ENCODE measurements around the gene FHIT. TPM values are rescaled to one million over a fixed set of nuclear protein-coding genes. Genes with fewer than 3 reads are reported as not detected.
A peak's percentile ranks its signal among the peaks of the same experiment; 100 is the strongest.

Gene FHIT
- total RNA-seq, 1 experiment from 2014 or later: 3.6 TPM

DNA sequence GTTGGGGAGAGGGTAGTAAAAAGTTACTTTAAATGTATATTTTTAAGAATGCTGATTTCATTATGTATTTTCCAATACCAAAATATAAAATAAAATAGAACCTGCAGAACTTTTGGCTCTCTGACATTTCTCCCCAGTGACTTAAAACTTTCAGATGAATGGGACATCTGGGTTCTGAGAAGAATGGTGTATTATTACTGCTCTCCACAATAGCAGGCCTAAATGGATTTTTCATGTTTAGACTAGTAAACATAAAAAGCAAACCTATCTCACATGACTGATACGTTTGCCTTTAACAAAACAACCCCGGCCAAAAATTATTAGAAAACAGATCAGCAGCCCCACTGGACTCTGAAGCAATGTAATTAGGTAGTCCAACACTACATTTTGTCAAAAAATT, 73.8 kb downstream of the FHIT start:
- H3K36me3 ChIP-seq (ENCODE audit: low read depth, low read length): no peaks in the 10 kb centered on the region
- no peak for DNase-seq
- no peak overlapping the region for H3K4me2 ChIP-seq (ENCODE audit: low read length)
- CTCF ChIA-PET: no interaction called here
- intact Hi-C loops (cut with micrococcal nuclease): no loop called here
- no peak for ATAC-seq
- H3K9me2 ChIP-seq (replicated peaks; ENCODE audit: low read length): no peaks in the 10 kb centered on the region
- H3K9ac ChIP-seq (ENCODE audit: low read length): no peak overlapping the region
- H3K27me3 ChIP-seq (ENCODE audit: low read length): no peaks in the 10 kb centered on the region
- H3F3A ChIP-seq (ENCODE audit: low read length, unreplicated experiment): no peaks in the 10 kb centered on the region
- H3K79me2 ChIP-seq (ENCODE audit: low read length): no peaks in the 10 kb centered on the region
- H3K4me3 ChIP-seq (ENCODE audit: low read length): no peak overlapping the region
- H3K4me1 ChIP-seq (ENCODE audit: insufficient read depth, low read length): peaks cover 14% of the 10 kb centered on the region
- BruUV-seq (replicated peaks): no TSS peak
- POLR2A ChIA-PET (ENCODE audit: unreplicated experiment): no interaction called here
- no peak overlapping the region for H3K27ac ChIP-seq (ENCODE audit: low read length)
- H2AFZ ChIP-seq (ENCODE audit: low read length): no peak overlapping the region
- H4K20me1 ChIP-seq (ENCODE audit: low read length): no peaks in the 10 kb centered on the region
- TF ChIP-seq EZH2phosphoT487 (IDR thresholded peaks at IDR 0.05; ENCODE audit: borderline replicate concordance, low read length) (no peak), CTCF (conservative IDR thresholded peaks at IDR 0.05; ENCODE audit: low read depth, low read length) (no peak), EZH2 (IDR thresholded peaks at IDR 0.05; ENCODE audit: low read length, unreplicated experiment) (no peak)
- no peaks in the 10 kb centered on the region for H3K9me3 ChIP-seq (ENCODE audit: low read length)

GRCh38 chr3:61173676-61174075, 77.6 kb downstream of the FHIT start:
- Histone ChIP-seq H2AFZ (ENCODE audit: low read length) (no peak overlapping the region), H3K36me3 (ENCODE audit: low read depth, low read length) (no peaks in the 10 kb centered on the region), H3K9me3 (ENCODE audit: low read length) (no peaks in the 10 kb centered on the region), H3K4me2 (ENCODE audit: low read length) (no peak overlapping the region), H3K79me2 (ENCODE audit: low read length) (no peaks in the 10 kb centered on the region), H3F3A (ENCODE audit: low read length, unreplicated experiment) (no peaks in the 10 kb centered on the region), H3K27ac (ENCODE audit: low read length) (no peak overlapping the region), H3K4me3 (ENCODE audit: low read length) (no peak overlapping the region), H3K9ac (ENCODE audit: low read length) (no peak overlapping the region), H3K9me2 (replicated peaks; ENCODE audit: low read length) (no peaks in the 10 kb centered on the region), H3K4me1 (ENCODE audit: insufficient read depth, low read length) (no peaks in the 10 kb centered on the region), H3K27me3 (ENCODE audit: low read length) (no peaks in the 10 kb centered on the region), H4K20me1 (ENCODE audit: low read length) (no peaks in the 10 kb centered on the region)
- DNase-seq (peak; percentile 22), ATAC-seq (peak; percentile 81)
- ChIA-PET CTCF (no interaction called here), POLR2A (ENCODE audit: unreplicated experiment) (no interaction called here)
- no peak for TF ChIP-seq EZH2 (IDR thresholded peaks at IDR 0.05; ENCODE audit: low read length, unreplicated experiment)
- no peak for TF ChIP-seq CTCF (conservative IDR thresholded peaks at IDR 0.05; ENCODE audit: low read depth, low read length)
- no TSS peak for BruUV-seq (replicated peaks)
- intact Hi-C loops (cut with micrococcal nuclease): no loop called here

GRCh38 chr3:61172684-61173083, 78.6 kb downstream of the FHIT start:
- peak; percentile 59 for ATAC-seq
- intact Hi-C loops (cut with micrococcal nuclease): no loop called here
- no peaks in the 10 kb centered on the region for H3K79me2 ChIP-seq (ENCODE audit: low read length)
- TF ChIP-seq EZH2 (IDR thresholded peaks at IDR 0.05; ENCODE audit: low read length, unreplicated experiment): no peak
- TF ChIP-seq CTCF (conservative IDR thresholded peaks at IDR 0.05; ENCODE audit: low read depth, low read length): peak; percentile 45
- no peak for TF ChIP-seq EZH2phosphoT487 (IDR thresholded peaks at IDR 0.05; ENCODE audit: borderline replicate concordance, low read length)
- H3K9me2 ChIP-seq (replicated peaks; ENCODE audit: low read length): no peaks in the 10 kb centered on the region
- no peaks in the 10 kb centered on the region for H3K27me3 ChIP-seq (ENCODE audit: low read length)
- no peaks in the 10 kb centered on the region for H4K20me1 ChIP-seq (ENCODE audit: low read length)
- no peaks in the 10 kb centered on the region for H3K36me3 ChIP-seq (ENCODE audit: low read depth, low read length)
- CTCF ChIA-PET: no interaction called here
- no peaks in the 10 kb centered on the region for H3K9me3 ChIP-seq (ENCODE audit: low read length)
- H2AFZ ChIP-seq (ENCODE audit: low read length): no peak overlapping the region
- H3K4me3 ChIP-seq (ENCODE audit: low read length): no peak overlapping the region
- POLR2A ChIA-PET (ENCODE audit: unreplicated experiment): no interaction called here
- DNase-seq: peak; percentile 39
- no peak overlapping the region for H3K4me2 ChIP-seq (ENCODE audit: low read length)
- H3F3A ChIP-seq (ENCODE audit: low read length, unreplicated experiment): no peaks in the 10 kb centered on the region
- no peaks in the 10 kb centered on the region for H3K4me1 ChIP-seq (ENCODE audit: insufficient read depth, low read length)
- H3K27ac ChIP-seq (ENCODE audit: low read length): no peak overlapping the region
- BruUV-seq (replicated peaks): no TSS peak
- no peak overlapping the region for H3K9ac ChIP-seq (ENCODE audit: low read length)

All from PC-3 (cell line).